ENCODE results near the gene GTF2H1.

GRCh38 chr11:18324381-18324780, 2.0 kb downstream of the GTF2H1 start:
- no peak for TF ChIP-seq MYBL2 (IDR thresholded peaks at IDR 0.05; ENCODE audit: low read depth)
- TF ChIP-seq MYBL2 (CRISPR knock-in tag; IDR thresholded peaks at IDR 0.05; ENCODE audit: borderline replicate concordance) = no peak
- TF ChIP-seq, protein P1, sequence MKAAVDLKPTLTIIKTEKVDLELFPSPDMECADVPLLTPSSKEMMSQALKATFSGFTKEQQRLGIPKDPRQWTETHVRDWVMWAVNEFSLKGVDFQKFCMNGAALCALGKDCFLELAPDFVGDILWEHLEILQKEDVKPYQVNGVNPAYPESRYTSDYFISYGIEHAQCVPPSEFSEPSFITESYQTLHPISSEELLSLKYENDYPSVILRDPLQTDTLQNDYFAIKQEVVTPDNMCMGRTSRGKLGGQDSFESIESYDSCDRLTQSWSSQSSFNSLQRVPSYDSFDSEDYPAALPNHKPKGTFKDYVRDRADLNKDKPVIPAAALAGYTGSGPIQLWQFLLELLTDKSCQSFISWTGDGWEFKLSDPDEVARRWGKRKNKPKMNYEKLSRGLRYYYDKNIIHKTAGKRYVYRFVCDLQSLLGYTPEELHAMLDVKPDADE (conservative IDR thresholded peaks at IDR 0.05; ENCODE audit: control insufficient read depth, low read depth, low read length) = no peak
- TF ChIP-seq USF1 (CRISPR knock-in tag; IDR thresholded peaks at IDR 0.05) = no peak
- no peak for TF ChIP-seq FOS (IDR thresholded peaks at IDR 0.05; ENCODE audit: extremely low read depth, insufficient read length)
- TF ChIP-seq MCM7 (IDR thresholded peaks at IDR 0.05) = no peak
- 0 out of 6 replicates have a peak, but pooled peaks of 1 of the 3 experiments have one; percentile 6 for TF ChIP-seq CTCF (IDR thresholded peaks at IDR 0.05 in 2 of 3, conservative IDR thresholded peaks at IDR 0.05 in 1 of 3; ENCODE audit: insufficient read depth in 2 of 3, low read depth in 1 of 3, low read length in 3 of 3)
- no peak for TF ChIP-seq ZNF324 (CRISPR knock-in tag; IDR thresholded peaks at IDR 0.05)
- no peak for TF ChIP-seq CBX5 (IDR thresholded peaks at IDR 0.05; ENCODE audit: borderline replicate concordance, low read depth)
- TF ChIP-seq SREBF2 (CRISPR knock-in tag; IDR thresholded peaks at IDR 0.05) = no peak
- no peak for TF ChIP-seq TCF15 (CRISPR knock-in tag; IDR thresholded peaks at IDR 0.05)
- TF ChIP-seq ADNP (tag; IDR thresholded peaks at IDR 0.05) = no peak
- TF ChIP-seq ZKSCAN8 (CRISPR knock-in tag; IDR thresholded peaks at IDR 0.05) = no peak
- no peak for TF ChIP-seq POLR2AphosphoS5 (IDR thresholded peaks at IDR 0.05; ENCODE audit: control insufficient read depth, insufficient read depth, low read depth, low read length)
- TF ChIP-seq ZBTB1 (CRISPR knock-in tag; IDR thresholded peaks at IDR 0.05; ENCODE audit: borderline replicate concordance, low read depth) = no peak

All from K562 (cell line).